ENCODE data around the gene TMEM132C.

DNA sequence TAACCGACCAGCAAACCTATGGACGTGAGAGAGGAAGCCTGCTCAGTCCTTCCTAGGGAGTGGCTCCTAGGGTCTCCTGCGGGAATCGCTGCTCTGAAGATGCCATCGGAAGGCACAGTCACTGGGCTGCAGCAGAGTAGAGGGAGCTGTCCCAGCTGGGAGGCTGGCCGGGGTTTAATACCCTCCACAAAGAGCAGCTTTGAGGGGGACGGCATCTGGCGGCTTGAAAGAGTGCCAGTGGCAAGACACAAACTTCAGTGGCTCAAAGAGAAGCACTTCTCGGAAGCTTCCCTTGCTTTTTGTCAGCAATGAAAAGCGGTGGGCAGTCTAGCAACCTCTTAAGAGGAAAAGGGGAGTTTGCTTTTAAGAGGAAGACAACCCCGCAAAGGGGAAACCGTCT is 114.6 kb downstream of the TMEM132C start:
- TF ChIP-seq POLR2A (IDR thresholded peaks at IDR 0.05), result no peak
- TF ChIP-seq, protein P1, sequence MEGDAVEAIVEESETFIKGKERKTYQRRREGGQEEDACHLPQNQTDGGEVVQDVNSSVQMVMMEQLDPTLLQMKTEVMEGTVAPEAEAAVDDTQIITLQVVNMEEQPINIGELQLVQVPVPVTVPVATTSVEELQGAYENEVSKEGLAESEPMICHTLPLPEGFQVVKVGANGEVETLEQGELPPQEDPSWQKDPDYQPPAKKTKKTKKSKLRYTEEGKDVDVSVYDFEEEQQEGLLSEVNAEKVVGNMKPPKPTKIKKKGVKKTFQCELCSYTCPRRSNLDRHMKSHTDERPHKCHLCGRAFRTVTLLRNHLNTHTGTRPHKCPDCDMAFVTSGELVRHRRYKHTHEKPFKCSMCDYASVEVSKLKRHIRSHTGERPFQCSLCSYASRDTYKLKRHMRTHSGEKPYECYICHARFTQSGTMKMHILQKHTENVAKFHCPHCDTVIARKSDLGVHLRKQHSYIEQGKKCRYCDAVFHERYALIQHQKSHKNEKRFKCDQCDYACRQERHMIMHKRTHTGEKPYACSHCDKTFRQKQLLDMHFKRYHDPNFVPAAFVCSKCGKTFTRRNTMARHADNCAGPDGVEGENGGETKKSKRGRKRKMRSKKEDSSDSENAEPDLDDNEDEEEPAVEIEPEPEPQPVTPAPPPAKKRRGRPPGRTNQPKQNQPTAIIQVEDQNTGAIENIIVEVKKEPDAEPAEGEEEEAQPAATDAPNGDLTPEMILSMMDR (IDR thresholded peaks at IDR 0.05), result no peak

Measured in heart left ventricle (tissue), 13 donors.